Measurements from ENCODE around the gene NDFIP2.

Gene NDFIP2, protein sequence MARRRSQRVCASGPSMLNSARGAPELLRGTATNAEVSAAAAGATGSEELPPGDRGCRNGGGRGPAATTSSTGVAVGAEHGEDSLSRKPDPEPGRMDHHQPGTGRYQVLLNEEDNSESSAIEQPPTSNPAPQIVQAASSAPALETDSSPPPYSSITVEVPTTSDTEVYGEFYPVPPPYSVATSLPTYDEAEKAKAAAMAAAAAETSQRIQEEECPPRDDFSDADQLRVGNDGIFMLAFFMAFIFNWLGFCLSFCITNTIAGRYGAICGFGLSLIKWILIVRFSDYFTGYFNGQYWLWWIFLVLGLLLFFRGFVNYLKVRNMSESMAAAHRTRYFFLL

DNA sequence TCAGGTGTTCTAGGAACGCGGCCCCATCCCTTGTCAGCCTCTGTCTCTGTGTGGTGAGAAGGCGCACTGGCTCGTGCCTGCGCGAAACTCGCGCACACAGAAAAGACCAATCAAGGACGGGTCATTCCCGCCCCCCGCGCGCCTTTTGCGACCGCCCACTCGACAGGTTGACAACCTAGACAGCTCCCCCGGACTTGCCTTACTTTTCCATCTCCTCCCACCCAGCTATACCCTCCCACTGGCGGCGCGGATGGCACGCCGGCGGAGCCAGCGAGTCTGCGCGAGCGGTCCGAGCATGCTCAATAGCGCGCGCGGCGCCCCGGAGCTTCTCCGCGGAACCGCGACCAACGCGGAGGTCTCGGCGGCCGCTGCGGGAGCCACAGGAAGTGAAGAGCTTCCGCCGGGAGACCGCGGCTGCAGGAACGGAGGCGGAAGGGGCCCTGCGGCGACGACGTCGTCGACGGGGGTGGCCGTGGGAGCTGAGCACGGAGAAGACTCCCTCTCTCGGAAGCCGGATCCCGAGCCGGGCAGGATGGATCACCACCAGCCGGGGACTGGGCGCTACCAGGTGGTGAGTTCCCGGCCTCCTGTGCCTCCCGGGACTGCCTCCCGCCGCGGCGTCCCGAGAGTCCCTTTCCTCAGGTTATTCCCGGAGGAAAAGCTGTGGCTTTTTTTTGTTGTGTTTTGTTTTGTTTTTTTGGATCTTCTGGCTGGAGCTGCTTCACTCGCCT lies at the start of gene NDFIP2:
Gene NDFIP2 (plus strand): TSS at position 202 of the 731 bp plus-strand sequence. CDS start 49 bp downstream, at position 251.
- DNase-seq (ENCODE audit: low read depth), result peak; percentile 73
- TF ChIP-seq, protein P1, sequence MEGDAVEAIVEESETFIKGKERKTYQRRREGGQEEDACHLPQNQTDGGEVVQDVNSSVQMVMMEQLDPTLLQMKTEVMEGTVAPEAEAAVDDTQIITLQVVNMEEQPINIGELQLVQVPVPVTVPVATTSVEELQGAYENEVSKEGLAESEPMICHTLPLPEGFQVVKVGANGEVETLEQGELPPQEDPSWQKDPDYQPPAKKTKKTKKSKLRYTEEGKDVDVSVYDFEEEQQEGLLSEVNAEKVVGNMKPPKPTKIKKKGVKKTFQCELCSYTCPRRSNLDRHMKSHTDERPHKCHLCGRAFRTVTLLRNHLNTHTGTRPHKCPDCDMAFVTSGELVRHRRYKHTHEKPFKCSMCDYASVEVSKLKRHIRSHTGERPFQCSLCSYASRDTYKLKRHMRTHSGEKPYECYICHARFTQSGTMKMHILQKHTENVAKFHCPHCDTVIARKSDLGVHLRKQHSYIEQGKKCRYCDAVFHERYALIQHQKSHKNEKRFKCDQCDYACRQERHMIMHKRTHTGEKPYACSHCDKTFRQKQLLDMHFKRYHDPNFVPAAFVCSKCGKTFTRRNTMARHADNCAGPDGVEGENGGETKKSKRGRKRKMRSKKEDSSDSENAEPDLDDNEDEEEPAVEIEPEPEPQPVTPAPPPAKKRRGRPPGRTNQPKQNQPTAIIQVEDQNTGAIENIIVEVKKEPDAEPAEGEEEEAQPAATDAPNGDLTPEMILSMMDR (conservative IDR thresholded peaks at IDR 0.05; ENCODE audit: low read length), result no peak
- peak within 1 kb of the TSS; percentile 82 for H3K4me3 ChIP-seq (ENCODE audit: low read length)

DNA sequence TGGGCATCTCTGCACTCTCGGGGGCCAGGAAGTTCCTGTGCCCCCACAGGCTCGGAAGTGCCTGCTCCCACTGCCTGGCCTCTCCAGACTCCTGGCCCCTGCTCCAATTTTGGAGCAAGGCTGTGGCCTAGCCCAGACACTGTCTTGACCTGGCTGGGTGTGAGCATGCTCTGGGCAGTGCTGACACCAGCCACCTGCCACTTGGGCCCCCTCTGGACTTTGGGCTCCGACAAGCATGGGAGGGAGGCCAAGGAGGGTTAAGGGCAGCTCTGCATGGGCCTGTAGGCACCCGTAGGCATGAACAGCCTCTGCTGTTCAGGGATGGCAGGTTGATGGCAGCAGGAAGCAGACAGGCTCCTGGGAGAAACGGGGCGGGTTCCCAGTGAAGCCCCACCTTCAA lies 48.9 kb upstream of the NDFIP2 start:
- TF ChIP-seq, protein P1 (conservative IDR thresholded peaks at IDR 0.05; ENCODE audit: low read length), result no peak
- DNase-seq (ENCODE audit: low read depth), result no peak
- no peak overlapping the region for H3K4me3 ChIP-seq (ENCODE audit: low read length)

DNA sequence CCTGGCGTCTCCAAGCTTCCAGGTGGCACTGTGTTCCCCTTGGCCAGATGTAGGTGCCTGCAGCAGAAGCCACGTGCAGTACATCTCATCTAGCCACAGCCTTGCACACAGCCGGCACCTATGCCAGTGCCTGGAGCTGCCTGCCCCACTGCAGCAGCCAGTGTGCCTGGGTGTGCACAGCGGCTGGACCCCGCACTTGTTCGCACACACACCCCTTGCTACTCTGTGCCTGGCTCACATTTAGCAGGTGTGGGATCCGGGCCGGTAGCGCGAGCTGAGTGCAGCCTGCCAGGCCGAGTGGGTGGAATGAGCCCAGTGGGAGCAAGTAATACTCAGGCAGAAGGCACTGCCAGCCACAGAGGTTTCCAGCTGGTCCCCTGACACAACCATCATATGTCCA lies 48.0 kb upstream of the NDFIP2 start:
- DNase-seq (ENCODE audit: low read depth), result no peak
- TF ChIP-seq, protein P1 (conservative IDR thresholded peaks at IDR 0.05; ENCODE audit: low read length), result no peak

DNA sequence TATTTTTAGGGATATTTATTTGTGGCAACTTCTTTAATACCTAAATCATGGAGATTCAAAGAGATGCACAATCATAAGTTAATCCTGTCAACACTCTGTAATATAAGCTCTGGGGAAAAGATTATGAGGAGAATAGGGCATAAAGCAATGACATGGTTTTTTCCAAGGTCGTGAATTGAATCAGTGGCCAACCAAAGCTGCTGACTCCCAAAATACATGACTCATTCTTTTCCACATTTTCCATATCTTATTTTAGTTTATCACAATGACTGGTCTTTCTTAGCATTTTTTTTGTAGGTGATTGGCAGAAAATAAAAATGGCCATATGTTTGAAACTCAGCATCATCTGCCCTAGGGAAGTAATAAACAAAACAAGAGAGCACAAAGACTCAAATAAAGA lies 46.4 kb upstream of the NDFIP2 start:
- H3K4me3 ChIP-seq (ENCODE audit: low read length), result no peak overlapping the region
- no peak for DNase-seq (ENCODE audit: low read depth)
- TF ChIP-seq, protein P1 (conservative IDR thresholded peaks at IDR 0.05; ENCODE audit: low read length), result no peak

More for the DNA sequence above, 48.0 kb upstream of the NDFIP2 start:
- no peak overlapping the region for H3K4me3 ChIP-seq (ENCODE audit: low read length)

GRCh38 chr13:79435561-79435990 lies 45.4 kb upstream of the NDFIP2 start:
- DNase-seq (ENCODE audit: low read depth), result peak; percentile 57
- H3K4me3 ChIP-seq (ENCODE audit: low read length), result no peak overlapping the region
- TF ChIP-seq, protein P1 (conservative IDR thresholded peaks at IDR 0.05; ENCODE audit: low read length), result no peak

GRCh38 chr13:79439275-79439674 lies 41.7 kb upstream of the NDFIP2 start:
- TF ChIP-seq, protein P1 (conservative IDR thresholded peaks at IDR 0.05; ENCODE audit: low read length), result no peak
- DNase-seq (ENCODE audit: low read depth), result no peak
- no peak overlapping the region for H3K4me3 ChIP-seq (ENCODE audit: low read length)

Data from AG10803 (cell line).